Transverse colon (tissue), 4 donors: ENCODE data around the gene GADL1. TPM values are rescaled to one million over a fixed set of nuclear protein-coding genes. Genes with fewer than 3 reads are reported as not detected.

ENCODE experiments used
- DNase-seq: peaks from one replicate; pipeline ENCODE4 v3.0.0-alpha.2; 2019
- H3K27ac ChIP-seq, 4 donors: fragments of 200-600 bp; sonication (generic); 2 replicates each; pipeline ENCODE4 v1.5.1; 2016 to 2018; ENCODE audit warnings: inconsistent platforms in 4 of 4
- H3K27me3 ChIP-seq: fragments of 200-600 bp; sonication (generic); 2 replicates; pipeline ENCODE4 v1.5.1; 2017; ENCODE audit warnings: inconsistent platforms
- H3K36me3 ChIP-seq, 4 donors: fragments of 200-600 bp; sonication (generic); 2 replicates each; pipeline ENCODE4 v1.5.1; 2017 to 2019; ENCODE audit warnings: inconsistent platforms in 4 of 4
- H3K4me1 ChIP-seq, 4 donors: fragments of 200-600 bp; sonication (generic); 2 replicates each; pipeline ENCODE4 v1.5.1; 2017 to 2020; ENCODE audit warnings: inconsistent platforms in 4 of 4
- H3K4me3 ChIP-seq, 4 donors: fragments of 200-600 bp; sonication (generic); 1 replicate in 1 of 4; 2 replicates in 3 of 4; pipeline versions ENCODE4 v1.5.1 to v1.6.1; 2017 to 2019; ENCODE audit warnings: inconsistent platforms in 4 of 4
- H3K9me3 ChIP-seq, 2 donors: fragments of 200-600 bp; sonication (generic); 2 replicates each; pipeline ENCODE4 v1.5.1; 2017 to 2019; ENCODE audit warnings: inconsistent platforms in 2 of 2
- CTCF ChIP-seq, 5 experiments: fragments of 200-600 bp in 3 of 5; fragments of 450-650 bp in 2 of 5; sonication (generic) in 3 of 5; IDR thresholded peaks; 1 replicate in 2 of 5; 2 replicates in 3 of 5; pipeline ENCODE4 v1.5.1; 2016 to 2017; ENCODE audit warnings: antibody characterized with exemption in 5 of 5, inconsistent platforms in 3 of 5, mild to moderate bottlenecking in 2 of 5, moderate library complexity in 1 of 5
- EP300 ChIP-seq: sonication (generic); formaldehyde crosslinking; IDR thresholded peaks from one replicate; pipeline ENCODE4 v1.6.1; 2017; ENCODE audit warnings: antibody characterized with exemption, low read depth
- POLR2A ChIP-seq: fragments of 450-650 bp; IDR thresholded peaks from one replicate; pipeline ENCODE4 v1.6.1; 2016; ENCODE audit warnings: antibody characterized with exemption, mild to moderate bottlenecking, moderate library complexity
- POLR2AphosphoS5 ChIP-seq, 3 donors: sonication (generic); formaldehyde crosslinking; IDR thresholded peaks; one replicate each; pipeline ENCODE4 v1.6.1; 2016; ENCODE audit warnings: antibody characterized with exemption in 3 of 3
- WGBS, 2 donors: methylation state at CpG; one replicate each; pipeline ENCODE4 v1.1.5; 2018; ENCODE audit warnings: low coverage in 1 of 2; 5-methylcytosine and 5-hydroxymethylcytosine counted together
- in situ Hi-C, 4 donors: fragments of 200-750 bp; cut with MboI; loops; one replicate each; pipeline versions ENCODE4 v1.15.0 to v1.15.1; 2017; ENCODE audit warnings: low sequenced_read_pairs in 3 of 4, low pct_ligation_motif_present in 1 of 4, low pct_unique_long_range_greater_than_20kb in 1 of 4
- intact Hi-C: fragments of 100-400 bp; cut with DNase I; formaldehyde crosslinking; loops from one replicate; pipeline ENCODE4 v1.15.1; 2023; ENCODE audit warnings: low total_unique reads
- total RNA-seq, 4 donors: library from RNA; depleted of rRNA; stranded (reverse); fragments of >200 nt; gene quantifications; one replicate each; pipeline ENCODE4 v1.1.0, GENCODE V29; 2016

Gene GADL1
- total RNA-seq, 4 donors from 2014 or later = not detected

- DNase-seq = no peak
- no peak for TF ChIP-seq POLR2A
- no peak for TF ChIP-seq POLR2AphosphoS5 (IDR thresholded peaks at IDR 0.05)
- TF ChIP-seq CTCF (IDR thresholded peaks at IDR 0.05) = no peak
- TF ChIP-seq EP300 = no peak
- Histone ChIP-seq H3K27me3 (no peaks in the 10 kb centered on the region), H3K36me3 (no peaks in the 10 kb centered on the region), H3K4me1 (peaks cover 4 to 39% (median 13%) of the 10 kb centered on the region in 4 donors), H3K9me3 (no peaks in the 10 kb centered on the region), H3K4me3 (no peak overlapping the region), H3K27ac (no peak overlapping the region)
- WGBS, 2 donors = 80 to 89% methylated on average over 3 of the region's 3 CpGs
- intact Hi-C loops = no loop called here
- in situ Hi-C loops = loop anchor here in 1 of 4 donors (25.0 kb wide), 1 partner anchor 1009 kb away; no protein-coding TSS in a partner anchor
Observed at GRCh38 chr3:30753766-30754165, 140.7 kb downstream of the GADL1 start.

- Histone ChIP-seq H3K4me1 (peaks cover 4 to 39% (median 13%) of the 10 kb centered on the region in 4 donors), H3K27ac (no peak overlapping the region), H3K4me3 (no peak overlapping the region), H3K9me3 (no peaks in the 10 kb centered on the region), H3K36me3 (no peaks in the 10 kb centered on the region), H3K27me3 (no peaks in the 10 kb centered on the region)
- no peak for TF ChIP-seq EP300
- TF ChIP-seq CTCF (IDR thresholded peaks at IDR 0.05) = no peak
- no peak for TF ChIP-seq POLR2AphosphoS5 (IDR thresholded peaks at IDR 0.05)
- no peak for TF ChIP-seq POLR2A
- peak; percentile 41 for DNase-seq
- in situ Hi-C loops (loop anchor here in 1 of 4 donors (25.0 kb wide), 1 partner anchor 1009 kb away; no protein-coding TSS in a partner anchor), intact Hi-C loops (no loop called here)
- 37 to 48% methylated on average over 4 of the region's 4 CpGs for WGBS, 2 donors
Observed at GRCh38 chr3:30752970-30753369, 141.5 kb downstream of the GADL1 start.

- Histone ChIP-seq H3K4me1 (peaks cover 4 to 39% (median 13%) of the 10 kb centered on the region in 4 donors), H3K4me3 (no peak overlapping the region), H3K27ac (no peak overlapping the region), H3K36me3 (no peaks in the 10 kb centered on the region), H3K27me3 (no peaks in the 10 kb centered on the region), H3K9me3 (no peaks in the 10 kb centered on the region)
- intact Hi-C loops = no loop called here
- 83% methylated on average over 5 of the region's 5 CpGs for WGBS, 2 donors
- TF ChIP-seq POLR2A = no peak
- TF ChIP-seq CTCF (IDR thresholded peaks at IDR 0.05) = no peak
- TF ChIP-seq POLR2AphosphoS5 (IDR thresholded peaks at IDR 0.05) = no peak
- TF ChIP-seq EP300 = no peak
- no peak for DNase-seq
- in situ Hi-C loops = loop anchor here in 1 of 4 donors (25.0 kb wide), 1 partner anchor 1010 kb away; no protein-coding TSS in a partner anchor
Observed at GRCh38 chr3:30752491-30752890, 142.0 kb downstream of the GADL1 start.

GRCh38 chr3:30751610-30752299, 142.7 kb downstream of the GADL1 start:
- 67 to 70% methylated on average over 6 to 11 of the region's 11 CpGs for WGBS, 2 donors
- peaks cover 4 to 34% (median 13%) of the 10 kb centered on the region in 4 donors for H3K4me1 ChIP-seq
- in situ Hi-C loops (loop anchor here in 1 of 4 donors (25.0 kb wide), 1 partner anchor 1011 kb away; no protein-coding TSS in a partner anchor), intact Hi-C loops (no loop called here)
- no peak overlapping the region for H3K4me3 ChIP-seq
- H3K27ac ChIP-seq = no peak overlapping the region
- no peaks in the 10 kb centered on the region for H3K9me3 ChIP-seq
- no peaks in the 10 kb centered on the region for H3K36me3 ChIP-seq
- TF ChIP-seq POLR2AphosphoS5 (IDR thresholded peaks at IDR 0.05) (no peak), CTCF (IDR thresholded peaks at IDR 0.05) (peak in 2 of 5 experiments; percentile 8 to 19)
- DNase-seq = peak; percentile 22
- H3K27me3 ChIP-seq = no peaks in the 10 kb centered on the region
